Measurements from ENCODE around the gene GET4. TPM values are rescaled to one million over a fixed set of nuclear protein-coding genes. Genes with fewer than 3 reads are reported as not detected.
"Not testable (repeated sequence)": the region's sequence is repeated elsewhere in the genome, so short reads cannot be mapped to it uniquely, and the experiment has no call there.

GET4 gene
- total RNA-seq, 4 donors from 2014 or later = 24.6 to 40.8 (median 30.0) TPM

DNA sequence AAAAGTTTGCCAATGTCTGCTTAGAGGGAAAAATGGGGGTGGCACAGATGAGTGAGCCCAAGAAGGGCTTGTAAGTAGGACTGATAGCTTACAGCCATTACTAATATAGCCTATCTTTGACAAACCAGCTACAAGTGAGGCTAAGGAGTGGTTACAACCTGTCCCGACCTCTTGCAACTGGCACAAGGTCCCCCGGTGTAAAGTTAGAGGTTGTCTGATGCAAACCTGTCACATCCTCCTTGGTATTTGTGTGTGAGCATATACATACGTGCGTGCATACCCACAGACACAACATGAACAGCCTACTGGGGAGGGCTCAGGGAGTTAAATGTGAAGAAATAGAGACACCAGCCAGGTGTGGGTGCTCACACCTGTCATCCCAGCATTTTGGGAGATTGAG is 63.5 kb downstream of the GET4 start:
- peaks cover 7 to 15% (median 12%) of the 10 kb centered on the region in 3 donors for H3K27me3 ChIP-seq
- no peaks in the 10 kb centered on the region for H3K4me1 ChIP-seq
- no peaks in the 10 kb centered on the region for H3K9me3 ChIP-seq
- ATAC-seq (no peak), DNase-seq (no peak)
- TF ChIP-seq, protein P1, sequence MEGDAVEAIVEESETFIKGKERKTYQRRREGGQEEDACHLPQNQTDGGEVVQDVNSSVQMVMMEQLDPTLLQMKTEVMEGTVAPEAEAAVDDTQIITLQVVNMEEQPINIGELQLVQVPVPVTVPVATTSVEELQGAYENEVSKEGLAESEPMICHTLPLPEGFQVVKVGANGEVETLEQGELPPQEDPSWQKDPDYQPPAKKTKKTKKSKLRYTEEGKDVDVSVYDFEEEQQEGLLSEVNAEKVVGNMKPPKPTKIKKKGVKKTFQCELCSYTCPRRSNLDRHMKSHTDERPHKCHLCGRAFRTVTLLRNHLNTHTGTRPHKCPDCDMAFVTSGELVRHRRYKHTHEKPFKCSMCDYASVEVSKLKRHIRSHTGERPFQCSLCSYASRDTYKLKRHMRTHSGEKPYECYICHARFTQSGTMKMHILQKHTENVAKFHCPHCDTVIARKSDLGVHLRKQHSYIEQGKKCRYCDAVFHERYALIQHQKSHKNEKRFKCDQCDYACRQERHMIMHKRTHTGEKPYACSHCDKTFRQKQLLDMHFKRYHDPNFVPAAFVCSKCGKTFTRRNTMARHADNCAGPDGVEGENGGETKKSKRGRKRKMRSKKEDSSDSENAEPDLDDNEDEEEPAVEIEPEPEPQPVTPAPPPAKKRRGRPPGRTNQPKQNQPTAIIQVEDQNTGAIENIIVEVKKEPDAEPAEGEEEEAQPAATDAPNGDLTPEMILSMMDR (IDR thresholded peaks at IDR 0.05 in 4 of 5, conservative IDR thresholded peaks at IDR 0.05 in 1 of 5) = no peak
- no peak for TF ChIP-seq POLR2A (IDR thresholded peaks at IDR 0.05)
- H3K27ac ChIP-seq = no peak overlapping the region
- no peaks in the 10 kb centered on the region for H3K36me3 ChIP-seq
- intact Hi-C loops (cut with DNase I; ENCODE audit: low total_unique reads) = no loop called here
- in situ Hi-C loops (cut with MboI; ENCODE audit: low sequenced_read_pairs in 4 of 4) = no loop called here
- H3K4me3 ChIP-seq = no peak overlapping the region

DNA sequence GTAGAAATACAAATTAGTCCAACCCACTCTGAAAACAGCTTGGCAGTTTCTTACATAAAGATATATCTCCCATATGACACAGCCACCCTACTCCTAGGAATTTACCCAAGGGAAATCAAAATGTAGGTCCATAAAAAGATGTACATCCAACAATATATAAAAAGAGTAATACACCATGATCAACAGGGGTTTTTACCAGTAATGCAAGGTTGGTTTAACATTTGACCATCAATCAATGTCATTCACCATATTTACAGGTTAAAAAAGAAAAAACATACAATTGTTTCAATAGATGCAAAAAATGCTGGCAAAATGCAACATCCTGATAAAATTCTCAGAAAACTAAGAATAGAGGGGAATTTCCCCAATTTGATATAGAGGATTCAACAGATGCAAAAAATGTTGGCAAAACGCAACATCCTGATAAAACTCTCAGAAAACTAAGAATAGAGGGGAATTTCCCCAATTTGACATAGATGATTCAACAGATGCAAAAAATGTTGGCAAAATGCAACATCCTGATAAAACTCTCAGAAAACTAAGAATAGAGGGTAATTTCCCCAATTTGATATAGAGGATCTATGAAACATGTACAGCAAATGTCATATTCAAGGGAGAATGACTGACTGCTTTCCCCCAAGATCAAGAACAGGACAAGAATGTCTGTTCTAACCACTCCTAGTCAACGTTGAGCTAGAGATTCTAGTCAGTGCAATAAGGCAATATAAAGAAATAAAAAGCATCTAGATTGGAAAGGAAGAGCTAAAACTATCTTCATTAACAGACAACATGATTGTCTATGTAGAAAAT is 64.5 kb downstream of the GET4 start:
- Histone ChIP-seq H3K9me3 (no peaks in the 10 kb centered on the region), H3K4me3 (no peak overlapping the region), H3K4me1 (no peaks in the 10 kb centered on the region), H3K36me3 (no peaks in the 10 kb centered on the region), H3K27me3 (peaks cover 7 to 15% (median 12%) of the 10 kb centered on the region in 3 donors), H3K27ac (no peak overlapping the region)
- intact Hi-C loops (cut with DNase I; ENCODE audit: low total_unique reads) = no loop called here
- DNase-seq (no peak), ATAC-seq (no peak)
- in situ Hi-C loops (cut with MboI; ENCODE audit: low sequenced_read_pairs in 4 of 4) = no loop called here
- TF ChIP-seq POLR2A (IDR thresholded peaks at IDR 0.05) = no peak
- TF ChIP-seq, protein P1 (IDR thresholded peaks at IDR 0.05 in 4 of 5, conservative IDR thresholded peaks at IDR 0.05 in 1 of 5) = no peak

DNA sequence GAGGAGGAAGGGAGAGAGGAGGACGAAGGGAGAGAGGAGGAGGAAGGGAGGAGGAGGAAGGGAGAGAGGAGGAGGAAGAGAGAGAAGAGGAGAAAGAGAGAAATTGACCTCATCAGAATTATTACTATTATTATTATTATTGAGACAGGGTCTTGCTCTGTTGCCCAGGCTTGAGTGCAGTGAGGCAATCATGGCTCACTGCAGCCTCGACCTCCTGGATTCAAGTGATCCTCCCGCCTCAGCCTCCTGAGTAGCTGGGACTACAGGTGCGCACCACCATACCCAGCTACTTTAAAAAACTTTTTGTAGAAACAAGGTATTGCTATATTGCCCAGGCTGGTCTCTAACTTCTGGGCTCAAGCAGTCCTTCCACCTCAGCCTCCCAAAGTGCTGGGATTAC is 67.4 kb downstream of the GET4 start:
- H3K36me3 ChIP-seq; DNase-seq; H3K9me3 ChIP-seq; H3K4me1 ChIP-seq; in situ Hi-C loops (cut with MboI; ENCODE audit: low sequenced_read_pairs in 4 of 4); ATAC-seq; intact Hi-C loops (cut with DNase I; ENCODE audit: low total_unique reads); H3K4me3 ChIP-seq; H3K27ac ChIP-seq: not testable (repeated sequence)
- peaks cover 7 to 14% (median 12%) of the 10 kb centered on the region in 3 donors for H3K27me3 ChIP-seq

DNA sequence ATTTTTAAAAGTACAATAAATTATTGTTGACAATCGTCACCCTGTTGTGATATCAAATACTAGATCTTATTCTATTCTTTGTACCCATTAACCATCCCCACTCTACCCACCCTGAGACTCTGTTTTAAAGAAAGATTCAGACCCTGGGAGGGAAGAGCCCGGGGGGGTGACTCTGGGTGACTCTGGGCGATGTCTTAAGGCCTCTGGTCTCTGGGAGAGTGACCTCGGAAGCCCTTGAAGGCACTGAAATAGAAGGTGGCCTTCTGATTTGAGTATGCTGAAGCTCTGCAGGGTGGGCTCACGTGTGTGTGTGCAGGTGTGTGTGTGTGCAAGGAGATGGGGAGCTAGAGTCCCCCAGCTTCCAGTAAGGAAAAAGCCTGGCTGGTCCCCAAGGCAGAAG is 68.4 kb downstream of the GET4 start:
- peaks cover 10 to 17% (median 11%) of the 10 kb centered on the region in 3 donors for H3K27me3 ChIP-seq
- H3K4me1 ChIP-seq = no peaks in the 10 kb centered on the region
- ATAC-seq (no peak), DNase-seq (no peak)
- intact Hi-C loops (cut with DNase I; ENCODE audit: low total_unique reads) (no loop called here), in situ Hi-C loops (cut with MboI; ENCODE audit: low sequenced_read_pairs in 4 of 4) (no loop called here)
- no peaks in the 10 kb centered on the region for H3K36me3 ChIP-seq
- no peak overlapping the region for H3K27ac ChIP-seq
- TF ChIP-seq, protein P1 (IDR thresholded peaks at IDR 0.05 in 4 of 5, conservative IDR thresholded peaks at IDR 0.05 in 1 of 5) = no peak
- TF ChIP-seq POLR2A (IDR thresholded peaks at IDR 0.05) = no peak
- no peaks in the 10 kb centered on the region for H3K9me3 ChIP-seq
- H3K4me3 ChIP-seq = no peak overlapping the region

DNA sequence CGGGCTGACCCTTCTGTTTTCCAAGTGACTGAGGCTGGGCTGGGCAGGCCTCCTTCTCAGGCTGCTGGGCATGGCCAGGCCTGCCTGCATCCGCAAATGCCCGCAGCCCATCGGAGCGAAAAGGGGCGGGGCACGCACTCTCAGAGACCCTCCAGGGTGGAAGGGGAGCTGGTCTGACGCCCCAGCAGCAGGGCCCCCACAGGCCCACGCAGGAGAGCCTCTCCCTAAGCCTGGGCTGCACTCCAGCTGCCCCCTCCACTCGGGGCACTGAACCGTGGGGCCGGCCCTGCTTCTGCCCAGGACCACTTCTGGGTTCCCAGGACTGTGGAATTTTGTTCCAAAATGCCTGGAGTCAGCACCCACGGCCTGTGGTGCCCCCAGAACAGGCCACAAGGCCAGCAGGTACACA is 68.8 kb downstream of the GET4 start:
- H3K27ac ChIP-seq = no peak overlapping the region

More for the DNA sequence above, 68.8 kb downstream of the GET4 start:
- ATAC-seq (no peak), DNase-seq (no peak)
- no peak for TF ChIP-seq POLR2A (IDR thresholded peaks at IDR 0.05)
- TF ChIP-seq, protein P1 (IDR thresholded peaks at IDR 0.05 in 4 of 5, conservative IDR thresholded peaks at IDR 0.05 in 1 of 5) = no peak
- no peaks in the 10 kb centered on the region for H3K9me3 ChIP-seq
- no peaks in the 10 kb centered on the region for H3K36me3 ChIP-seq
- H3K4me1 ChIP-seq = no peaks in the 10 kb centered on the region
- in situ Hi-C loops (cut with MboI; ENCODE audit: low sequenced_read_pairs in 4 of 4) = no loop called here
- H3K4me3 ChIP-seq = no peak overlapping the region
- intact Hi-C loops (cut with DNase I; ENCODE audit: low total_unique reads) = no loop called here
- H3K27me3 ChIP-seq = peaks cover 9 to 15% (median 12%) of the 10 kb centered on the region in 3 donors
